ENCODE results near the gene TUBGCP3. TPM values are rescaled to one million over a fixed set of nuclear protein-coding genes. Genes with fewer than 3 reads are reported as not detected.

Gene TUBGCP3
- total RNA-seq, 1 donor = 33.0 TPM

- Histone ChIP-seq H3K9me3 (ENCODE audit: low read depth, low read length) (no peaks in the 10 kb centered on the region), H3K4me1 (ENCODE audit: insufficient read depth, low read length) (no peaks in the 10 kb centered on the region), H3K27me3 (ENCODE audit: insufficient read depth, low read length) (no peaks in the 10 kb centered on the region), H3K4me3 (ENCODE audit: low read length) (no peak overlapping the region)
Observed at GRCh38 chr13:112469071-112469745, 118.7 kb downstream of the TUBGCP3 start.

- Histone ChIP-seq H3K4me1 (ENCODE audit: insufficient read depth, low read length) (no peaks in the 10 kb centered on the region), H3K9me3 (ENCODE audit: low read depth, low read length) (no peaks in the 10 kb centered on the region), H3K4me3 (ENCODE audit: low read length) (no peak overlapping the region), H3K27me3 (ENCODE audit: insufficient read depth, low read length) (no peaks in the 10 kb centered on the region)
Observed at GRCh38 chr13:112468069-112468468, 119.9 kb downstream of the TUBGCP3 start.

DNA sequence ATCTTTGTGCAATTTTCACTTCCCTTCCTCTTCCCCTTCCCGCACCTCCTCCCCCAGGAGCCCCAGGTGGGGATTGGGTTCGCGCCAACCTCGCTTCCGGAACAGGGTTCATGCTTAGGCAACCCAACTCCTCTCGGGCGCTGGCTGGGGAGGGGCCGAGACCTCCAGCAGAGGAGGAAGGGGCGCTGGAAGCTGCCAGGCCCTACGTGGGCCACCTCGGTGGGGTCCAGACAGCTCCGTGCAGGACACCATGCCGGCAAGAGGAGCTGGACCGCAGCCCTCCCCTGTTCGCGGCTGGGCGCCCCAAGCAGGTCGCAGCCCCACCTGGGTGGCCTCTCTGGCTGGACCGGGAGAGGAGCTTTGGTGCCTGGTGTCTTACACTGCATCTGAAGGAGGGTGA, 120.7 kb downstream of the TUBGCP3 start:
- Histone ChIP-seq H3K4me3 (ENCODE audit: low read length) (no peak overlapping the region), H3K9me3 (ENCODE audit: low read depth, low read length) (no peaks in the 10 kb centered on the region), H3K4me1 (ENCODE audit: insufficient read depth, low read length) (no peaks in the 10 kb centered on the region), H3K27me3 (ENCODE audit: insufficient read depth, low read length) (no peaks in the 10 kb centered on the region)

- Histone ChIP-seq H3K9me3 (ENCODE audit: low read depth, low read length) (no peaks in the 10 kb centered on the region), H3K27me3 (ENCODE audit: insufficient read depth, low read length) (no peaks in the 10 kb centered on the region), H3K4me1 (ENCODE audit: insufficient read depth, low read length) (no peaks in the 10 kb centered on the region), H3K4me3 (ENCODE audit: low read length) (no peak overlapping the region)
Observed at GRCh38 chr13:112466132-112467058, 121.6 kb downstream of the TUBGCP3 start.

- no peaks in the 10 kb centered on the region for H3K9me3 ChIP-seq (ENCODE audit: low read depth, low read length)
- no peak overlapping the region for H3K4me3 ChIP-seq (ENCODE audit: low read length)
- H3K4me1 ChIP-seq (ENCODE audit: insufficient read depth, low read length) = no peaks in the 10 kb centered on the region
- no peaks in the 10 kb centered on the region for H3K27me3 ChIP-seq (ENCODE audit: insufficient read depth, low read length)
Observed at GRCh38 chr13:112465251-112466131, 122.5 kb downstream of the TUBGCP3 start.

- Histone ChIP-seq H3K9me3 (ENCODE audit: low read depth, low read length) (no peaks in the 10 kb centered on the region), H3K27me3 (ENCODE audit: insufficient read depth, low read length) (no peaks in the 10 kb centered on the region), H3K4me3 (ENCODE audit: low read length) (no peak overlapping the region), H3K4me1 (ENCODE audit: insufficient read depth, low read length) (no peaks in the 10 kb centered on the region)
Observed at GRCh38 chr13:112464720-112465119, 123.2 kb downstream of the TUBGCP3 start.

GRCh38 chr13:112462408-112462807, 125.5 kb downstream of the TUBGCP3 start:
- Histone ChIP-seq H3K9me3 (ENCODE audit: low read depth, low read length) (no peaks in the 10 kb centered on the region), H3K4me1 (ENCODE audit: insufficient read depth, low read length) (no peaks in the 10 kb centered on the region), H3K4me3 (ENCODE audit: low read length) (no peak overlapping the region), H3K27me3 (ENCODE audit: insufficient read depth, low read length) (no peaks in the 10 kb centered on the region)

GRCh38 chr13:112457485-112457884, 130.5 kb downstream of the TUBGCP3 start:
- Histone ChIP-seq H3K4me1 (ENCODE audit: insufficient read depth, low read length) (no peaks in the 10 kb centered on the region), H3K27me3 (ENCODE audit: insufficient read depth, low read length) (no peaks in the 10 kb centered on the region), H3K4me3 (ENCODE audit: low read length) (no peak overlapping the region), H3K9me3 (ENCODE audit: low read depth, low read length) (no peaks in the 10 kb centered on the region)

- Histone ChIP-seq H3K27me3 (ENCODE audit: insufficient read depth, low read length) (no peaks in the 10 kb centered on the region), H3K4me3 (ENCODE audit: low read length) (no peak overlapping the region), H3K9me3 (ENCODE audit: low read depth, low read length) (no peaks in the 10 kb centered on the region), H3K4me1 (ENCODE audit: insufficient read depth, low read length) (no peaks in the 10 kb centered on the region)
Observed at GRCh38 chr13:112457081-112457480, 130.9 kb downstream of the TUBGCP3 start.

- no peak overlapping the region for H3K4me3 ChIP-seq (ENCODE audit: low read length)
- no peaks in the 10 kb centered on the region for H3K4me1 ChIP-seq (ENCODE audit: insufficient read depth, low read length)
- no peaks in the 10 kb centered on the region for H3K27me3 ChIP-seq (ENCODE audit: insufficient read depth, low read length)
- H3K9me3 ChIP-seq (ENCODE audit: low read depth, low read length) = no peaks in the 10 kb centered on the region
Observed at GRCh38 chr13:112456138-112457056, 131.6 kb downstream of the TUBGCP3 start.

- Histone ChIP-seq H3K9me3 (ENCODE audit: low read depth, low read length) (no peaks in the 10 kb centered on the region), H3K4me3 (ENCODE audit: low read length) (no peak overlapping the region)
Observed at GRCh38 chr13:112455476-112456059, 132.4 kb downstream of the TUBGCP3 start.

DNA sequence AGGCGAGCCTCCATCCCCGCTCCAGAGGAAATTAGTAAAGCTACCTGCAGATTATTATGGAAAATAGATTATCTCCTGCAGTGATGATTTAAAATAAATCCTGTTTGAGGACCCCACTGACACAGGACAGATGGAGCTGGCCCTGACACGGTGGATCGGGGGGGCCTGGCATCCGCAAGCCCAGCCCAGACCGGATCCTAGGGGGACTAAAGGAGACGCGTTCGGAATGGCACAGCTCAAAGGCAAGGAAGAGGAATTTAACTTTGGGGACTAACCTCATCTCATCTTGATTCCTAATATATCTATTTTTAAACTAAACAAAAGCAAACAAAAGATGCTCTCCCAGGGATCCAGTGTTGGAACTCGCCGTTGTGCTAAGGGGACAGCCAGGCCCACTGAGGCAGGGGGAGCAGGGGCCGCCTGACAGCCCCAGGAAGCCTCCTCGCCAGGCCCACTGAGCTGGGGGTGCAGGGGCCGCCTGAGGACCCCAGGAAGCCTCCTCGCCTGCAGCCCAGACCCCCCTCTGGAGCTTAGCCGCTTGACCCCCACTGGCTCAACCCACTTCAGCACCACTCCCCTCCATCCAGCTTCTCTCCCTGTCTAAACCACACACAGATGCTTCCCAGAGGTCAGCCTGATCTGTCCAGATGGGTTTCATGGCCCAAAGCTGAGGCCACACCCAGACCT, 133.2 kb downstream of the TUBGCP3 start:
- Histone ChIP-seq H3K4me1 (ENCODE audit: insufficient read depth, low read length) (no peaks in the 10 kb centered on the region), H3K27me3 (ENCODE audit: insufficient read depth, low read length) (no peaks in the 10 kb centered on the region), H3K9me3 (ENCODE audit: low read depth, low read length) (no peaks in the 10 kb centered on the region), H3K4me3 (ENCODE audit: low read length) (no peak overlapping the region)

More at GRCh38 chr13:112455476-112456059, 132.4 kb downstream of the TUBGCP3 start:
- Histone ChIP-seq H3K27me3 (ENCODE audit: insufficient read depth, low read length) (no peaks in the 10 kb centered on the region), H3K4me1 (ENCODE audit: insufficient read depth, low read length) (no peaks in the 10 kb centered on the region)

DNA sequence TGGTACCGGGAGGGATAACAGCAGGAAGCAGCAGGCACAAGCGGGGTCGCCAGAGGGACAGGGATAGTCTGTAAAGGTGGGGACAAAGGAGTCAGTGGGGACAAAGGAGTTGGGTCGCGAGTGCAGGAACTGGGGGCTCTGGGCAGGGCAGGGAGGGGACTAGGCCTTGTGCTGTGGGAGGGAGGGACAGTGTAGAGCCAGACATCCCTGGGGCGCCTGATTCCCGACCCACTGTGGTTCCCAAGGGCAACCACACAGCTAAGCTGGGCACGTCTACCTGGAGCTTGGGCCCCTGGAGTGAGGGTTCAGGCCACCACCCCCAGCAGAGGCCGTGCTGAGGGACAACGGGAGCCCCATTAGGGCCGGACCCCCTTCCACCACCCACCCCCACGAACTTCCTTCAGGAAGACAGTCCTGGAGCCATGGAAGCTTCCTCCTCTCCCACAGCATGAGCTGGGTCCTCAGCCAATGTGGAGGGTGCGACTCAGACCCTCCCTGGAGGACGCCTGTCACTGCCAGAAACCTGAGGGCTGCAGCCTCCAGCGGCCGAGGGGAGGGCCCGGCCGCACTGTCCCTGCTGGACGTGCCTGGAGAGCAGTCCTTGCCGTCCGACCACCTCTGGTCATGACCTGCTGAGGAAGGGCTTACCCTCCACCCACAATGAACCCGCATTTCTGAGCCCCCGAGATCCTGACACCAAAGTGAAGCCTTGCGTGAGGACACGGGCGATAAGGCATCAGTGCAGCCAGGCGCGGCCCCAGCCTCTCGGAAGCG, 133.9 kb downstream of the TUBGCP3 start:
- Histone ChIP-seq H3K4me1 (ENCODE audit: insufficient read depth, low read length) (no peaks in the 10 kb centered on the region), H3K4me3 (ENCODE audit: low read length) (no peak overlapping the region), H3K9me3 (ENCODE audit: low read depth, low read length) (no peaks in the 10 kb centered on the region), H3K27me3 (ENCODE audit: insufficient read depth, low read length) (no peaks in the 10 kb centered on the region)
